SH-SY5Y (cell line): ENCODE measurements around the gene TREML2.

Source experiments
- GATA2 ChIP-seq: IDR thresholded peaks from 2 replicates; pipeline ENCODE4 v1.6.1; 2011; ENCODE audit warnings: mild to moderate bottlenecking, low read depth, low read length
- GATA3 ChIP-seq: IDR thresholded peaks from 2 replicates; pipeline ENCODE4 v1.6.1; 2011; ENCODE audit warnings: low read depth, mild to moderate bottlenecking, low read length, moderate library complexity

The TREML2 gene

DNA sequence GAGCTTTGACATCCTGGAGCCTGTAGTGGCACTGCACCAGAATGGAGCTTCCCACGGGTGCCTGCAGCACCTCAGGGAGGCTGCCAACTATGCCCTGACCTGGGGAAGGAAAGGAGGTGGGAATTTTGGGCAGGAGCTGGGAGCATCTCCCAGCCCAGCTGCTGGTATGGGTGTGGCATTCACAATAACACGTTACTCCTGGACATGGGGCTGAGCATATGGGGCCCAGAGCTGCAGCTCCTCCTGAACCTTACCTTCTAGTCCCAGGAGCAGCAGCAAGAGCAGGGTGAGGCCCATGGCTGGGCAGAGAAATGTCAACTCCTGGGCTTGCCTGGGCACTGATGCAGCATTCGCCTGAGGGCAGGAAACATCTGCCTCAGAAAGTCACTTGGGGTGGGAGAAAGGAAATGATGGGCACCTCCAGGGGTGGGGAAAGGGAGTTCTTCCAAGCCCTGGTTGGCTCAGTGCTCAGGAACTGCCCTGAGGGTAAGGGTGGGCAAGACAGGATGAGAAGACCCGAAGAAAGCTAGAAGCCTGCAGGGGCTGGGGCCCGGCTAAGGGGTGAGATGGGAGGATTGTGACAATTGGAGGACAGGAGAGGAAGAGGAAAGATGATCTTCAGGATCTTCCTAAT is 46.8 kb downstream of the TREML2 start, which contains the start of gene TREML1:
TREML1 (minus strand) TSS at position 356 of the 634 bp plus-strand sequence; CDS start at position 297, 59 bp downstream.
- TF ChIP-seq GATA3 (no peak), GATA2 (no peak)

DNA sequence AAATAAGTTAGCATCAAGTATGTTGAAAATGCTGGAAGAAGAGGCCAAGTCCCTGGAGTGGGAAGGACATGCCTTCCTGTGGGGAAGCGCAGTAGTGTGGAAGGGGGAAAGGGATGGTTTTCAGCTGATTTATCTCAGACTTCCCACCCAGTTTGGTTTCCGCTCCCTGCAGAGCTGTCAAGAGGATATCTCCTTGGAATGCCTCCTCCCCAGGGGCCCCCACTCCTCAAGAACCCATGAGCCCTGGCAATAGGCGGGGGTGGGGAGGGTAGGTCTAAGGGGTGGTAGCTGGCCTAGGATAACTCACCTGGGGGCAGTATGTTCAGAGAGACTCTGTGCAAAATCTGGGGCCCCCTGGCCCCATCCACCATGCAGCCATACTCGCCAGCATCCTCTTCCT is 47.5 kb downstream of the TREML2 start:
- TF ChIP-seq GATA3, result no peak
- no peak for TF ChIP-seq GATA2

DNA sequence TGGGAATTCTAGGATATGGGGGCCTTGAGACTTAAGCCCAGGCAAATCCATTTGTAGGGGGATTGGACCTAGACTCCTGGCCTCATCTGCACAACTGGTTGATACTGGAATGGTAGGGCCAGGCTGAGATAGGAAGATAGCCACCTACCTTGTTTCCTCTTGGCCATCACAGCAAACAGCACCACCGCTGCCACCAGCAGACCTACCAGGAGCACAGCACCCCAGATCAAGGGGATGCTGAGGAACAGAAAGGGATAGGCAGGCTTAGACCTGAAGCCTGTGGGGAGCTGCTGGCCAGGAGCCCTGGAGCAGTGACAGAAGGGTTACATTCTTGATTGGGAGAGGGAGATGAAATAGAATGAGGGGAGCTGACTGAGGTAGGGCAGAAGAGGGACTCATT is 50.3 kb downstream of the TREML2 start:
- TF ChIP-seq GATA3, result no peak
- no peak for TF ChIP-seq GATA2

DNA sequence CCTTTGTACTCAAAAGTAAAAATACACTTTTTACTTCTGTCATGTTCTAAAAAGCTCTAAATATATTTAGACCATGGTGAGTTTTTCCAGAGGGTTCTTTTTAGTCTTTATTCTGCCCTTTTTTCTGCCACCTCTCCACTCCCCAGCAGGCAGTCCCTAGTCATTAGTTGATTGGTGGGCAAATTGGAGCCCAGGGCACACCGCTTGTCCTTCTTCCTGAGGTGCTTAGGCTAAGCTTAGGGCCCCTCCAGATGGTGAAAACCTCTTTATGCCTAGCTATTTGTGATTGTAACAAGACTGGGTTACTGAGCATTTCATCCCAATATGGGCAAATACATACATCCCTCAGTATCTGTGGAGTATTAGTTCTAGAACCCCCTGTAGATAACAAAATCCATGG is 53.0 kb downstream of the TREML2 start:
- TF ChIP-seq GATA3, result no peak
- no peak for TF ChIP-seq GATA2
